ENCODE measurements around the gene METTL23. TPM values are rescaled to one million over a fixed set of nuclear protein-coding genes. Genes with fewer than 3 reads are reported as not detected.
A peak's percentile ranks its signal among the peaks of the same experiment; 100 is the strongest.
"Not testable (repeated sequence)": the region's sequence is repeated elsewhere in the genome, so short reads cannot be mapped to it uniquely, and the experiment has no call there.

METTL23 gene
- total RNA-seq, 1 donor from 2014 or later, result 28.2 TPM

- no peak for TF ChIP-seq CTCF (IDR thresholded peaks at IDR 0.05; ENCODE audit: unreplicated experiment)
- Mint-ChIP-seq H3K36me3 (ENCODE audit: insufficient read depth) (peaks cover 7% of the 10 kb centered on the region), H3K4me3 (ENCODE audit: low read depth) (peak overlapping the region; percentile 90), H3K4me1 (ENCODE audit: low read depth) (peaks cover 31% of the 10 kb centered on the region), H3K27me3 (no peaks in the 10 kb centered on the region), H3K27ac (peak overlapping the region; percentile 98), H3K9me3 (ENCODE audit: low read depth) (no peaks in the 10 kb centered on the region)
- peak; percentile 17 for DNase-seq (ENCODE audit: low spot score, unreplicated experiment)
Measured at GRCh38 chr17:76709077-76709950, 17.3 kb upstream of the METTL23 start.

GRCh38 chr17:76709951-76710862 is 16.4 kb upstream of the METTL23 start:
- H3K9me3 Mint-ChIP-seq (ENCODE audit: low read depth), result not testable (repeated sequence)

GRCh38 chr17:76710863-76711611 is 15.6 kb upstream of the METTL23 start, which contains the start of gene MXRA7:
Gene MXRA7, minus strand, starts transcription at chr17:76710965. Its CDS starts 19 bp downstream, at chr17:76710946.
- peaks cover 9% of the 10 kb centered on the region for H3K36me3 Mint-ChIP-seq (ENCODE audit: insufficient read depth)
- peak within 1 kb of the TSS; percentile 98 for H3K27ac Mint-ChIP-seq
- no peaks in the 10 kb centered on the region for H3K9me3 Mint-ChIP-seq (ENCODE audit: low read depth)
- peaks cover 31% of the 10 kb centered on the region for H3K4me1 Mint-ChIP-seq (ENCODE audit: low read depth)
- no peaks in the 10 kb centered on the region for H3K27me3 Mint-ChIP-seq
- peak; percentile 65 for DNase-seq (ENCODE audit: low spot score, unreplicated experiment)
- H3K4me3 Mint-ChIP-seq (ENCODE audit: low read depth), result peak within 1 kb of the TSS; percentile 90
- no peak for TF ChIP-seq CTCF (IDR thresholded peaks at IDR 0.05; ENCODE audit: unreplicated experiment)

More at GRCh38 chr17:76709951-76710862, 16.4 kb upstream of the METTL23 start:
- DNase-seq (ENCODE audit: low spot score, unreplicated experiment); H3K27me3 Mint-ChIP-seq; H3K36me3 Mint-ChIP-seq (ENCODE audit: insufficient read depth): not testable (repeated sequence)
- peak overlapping the region; percentile 98 for H3K27ac Mint-ChIP-seq
- peaks cover 31% of the 10 kb centered on the region for H3K4me1 Mint-ChIP-seq (ENCODE audit: low read depth)
- peak overlapping the region; percentile 90 for H3K4me3 Mint-ChIP-seq (ENCODE audit: low read depth)

- H3K36me3 Mint-ChIP-seq (ENCODE audit: insufficient read depth); H3K9me3 Mint-ChIP-seq (ENCODE audit: low read depth); H3K27me3 Mint-ChIP-seq; H3K27ac Mint-ChIP-seq; H3K4me3 Mint-ChIP-seq (ENCODE audit: low read depth); DNase-seq (ENCODE audit: low spot score, unreplicated experiment): not testable (repeated sequence)
- H3K4me1 Mint-ChIP-seq (ENCODE audit: low read depth), result peaks cover 31% of the 10 kb centered on the region
Measured at GRCh38 chr17:76712321-76712720, 14.3 kb upstream of the METTL23 start.

- peaks cover 19% of the 10 kb centered on the region for H3K4me1 Mint-ChIP-seq (ENCODE audit: low read depth)
- no peak for DNase-seq (ENCODE audit: low spot score, unreplicated experiment)
- H3K27me3 Mint-ChIP-seq, result no peaks in the 10 kb centered on the region
- no peaks in the 10 kb centered on the region for H3K9me3 Mint-ChIP-seq (ENCODE audit: low read depth)
- no peak overlapping the region for H3K27ac Mint-ChIP-seq
- TF ChIP-seq CTCF (IDR thresholded peaks at IDR 0.05; ENCODE audit: unreplicated experiment), result no peak
- H3K4me3 Mint-ChIP-seq (ENCODE audit: low read depth), result no peak overlapping the region
- peaks cover 11% of the 10 kb centered on the region for H3K36me3 Mint-ChIP-seq (ENCODE audit: insufficient read depth)
Measured at GRCh38 chr17:76713765-76714164, 12.9 kb upstream of the METTL23 start.

Data from progenitor cell of endocrine pancreas (in vitro differentiated cells).